HG03097 (cell line): Measurements from ENCODE around the gene DNAJC27.
A peak's percentile ranks its signal among the peaks of the same experiment; 100 is the strongest.

Source experiments
- ATAC-seq: cut with Tn5 transposase; IDR thresholded peaks from one replicate; pipeline ENCODE4 v1.9.1; 2021; ENCODE audit not compliant: unreplicated experiment, low FRiP score

The DNAJC27 gene

GRCh38 chr2:24926602-24927252 lies 45.0 kb downstream of the DNAJC27 start:
- ATAC-seq: no peak

- ATAC-seq: no peak
Measured at GRCh38 chr2:24926220-24926601, 45.5 kb downstream of the DNAJC27 start.

DNA sequence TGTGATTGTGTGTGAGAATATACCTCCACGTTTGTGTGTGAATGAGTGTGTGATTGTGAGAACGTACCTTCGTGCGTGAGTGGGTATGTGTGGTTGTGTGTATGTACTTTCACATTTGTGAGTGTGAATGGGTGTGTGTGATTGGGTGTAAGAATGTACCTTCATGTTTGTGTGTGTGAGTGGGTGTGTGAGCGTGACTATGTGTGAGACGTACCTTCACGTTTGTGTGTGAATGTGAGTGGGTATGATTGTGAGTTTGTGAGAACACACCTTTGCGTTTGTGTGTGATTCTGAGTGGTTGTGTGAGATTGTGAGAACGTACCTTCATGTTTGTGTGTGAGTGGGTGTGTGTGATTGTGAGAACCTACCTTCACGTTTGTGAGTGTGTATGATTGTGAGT lies 45.9 kb downstream of the DNAJC27 start:
- no peak for ATAC-seq

DNA sequence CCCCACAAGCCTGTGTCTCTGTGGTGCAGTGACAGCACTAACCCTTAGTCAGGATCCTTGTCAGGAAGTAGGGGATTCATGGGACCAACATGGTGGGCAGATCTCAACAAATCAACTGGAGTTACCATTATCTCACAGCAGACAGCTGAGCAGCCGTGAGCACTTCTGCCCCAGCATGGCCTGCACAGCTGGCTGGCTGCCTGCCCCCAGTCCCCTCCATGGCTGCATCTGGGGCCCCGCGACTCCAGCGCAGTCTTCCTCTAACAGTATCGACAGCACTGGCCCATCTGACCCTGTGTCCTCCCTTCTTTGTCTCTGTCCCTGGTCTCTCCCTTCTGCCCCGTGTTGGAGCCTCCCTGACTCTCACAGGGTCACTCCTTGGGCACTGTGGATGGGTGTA lies 47.0 kb downstream of the DNAJC27 start:
- ATAC-seq: no peak

GRCh38 chr2:24924266-24924665 lies 47.5 kb downstream of the DNAJC27 start:
- ATAC-seq: no peak

GRCh38 chr2:24923106-24923505 lies 48.6 kb downstream of the DNAJC27 start:
- ATAC-seq: no peak

DNA sequence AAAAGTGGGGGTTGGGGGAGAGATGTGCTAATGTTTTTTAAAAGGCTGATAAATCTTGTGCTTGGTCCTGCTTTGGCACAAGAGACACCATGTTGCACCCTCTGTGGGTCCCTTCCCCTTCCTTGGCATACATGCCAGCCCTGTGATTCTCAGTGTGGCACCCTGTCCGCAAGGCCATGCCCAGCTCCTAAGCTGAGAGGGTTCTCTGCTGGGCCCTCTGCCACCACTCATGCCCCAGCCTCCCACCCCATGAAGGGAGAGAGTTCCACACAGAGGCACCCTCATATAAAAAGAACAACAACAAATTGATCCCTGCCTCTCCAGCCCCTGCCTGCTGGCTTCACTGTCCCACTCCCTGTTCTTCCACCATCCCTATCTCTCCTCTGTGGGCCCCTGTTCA lies 49.2 kb downstream of the DNAJC27 start:
- ATAC-seq: no peak

GRCh38 chr2:24920809-24921441 lies 50.8 kb downstream of the DNAJC27 start:
- ATAC-seq: no peak

DNA sequence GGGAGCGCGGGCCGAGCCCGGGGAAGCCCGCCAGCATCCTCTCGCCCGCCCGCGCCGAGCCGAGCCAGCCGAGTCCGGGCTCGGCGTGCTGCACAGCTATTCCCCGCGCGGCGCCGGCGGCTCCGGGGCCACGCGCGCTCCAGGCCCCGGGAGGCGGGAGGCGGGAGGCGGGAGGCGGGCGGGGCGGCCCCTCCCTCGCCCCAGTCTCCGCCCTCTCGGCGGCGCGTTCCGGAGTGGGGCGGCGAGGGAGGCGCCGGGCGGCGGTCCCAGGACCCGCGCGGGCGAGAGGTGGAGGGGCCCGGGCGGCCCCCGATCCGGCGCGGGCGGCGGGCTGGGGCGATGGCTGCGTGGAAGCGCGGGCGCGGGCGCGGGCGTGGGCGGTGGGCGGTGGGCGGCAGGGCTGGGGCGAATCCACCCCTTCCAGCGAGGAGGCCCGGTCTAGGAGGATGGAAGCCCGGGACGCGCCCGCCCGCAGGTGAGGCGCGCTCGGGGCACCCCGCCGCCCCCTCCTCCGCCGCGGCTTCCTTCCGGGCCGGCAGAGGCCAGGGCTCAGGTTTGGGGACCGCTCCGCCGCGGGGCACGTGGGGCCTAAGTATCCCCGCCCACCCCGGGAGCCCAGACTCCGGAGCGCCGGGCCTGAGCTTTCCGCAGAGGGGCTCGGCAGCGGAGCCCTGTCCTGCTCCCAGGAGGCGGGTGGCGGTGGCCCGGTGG lies 51.5 kb downstream of the DNAJC27 start, which contains the start of gene ADCY3:
Gene ADCY3 (minus strand): TSS at position 140 of the 711 bp plus-strand sequence. CDS start 1,250 bp downstream, outside the sequence.
- peak; percentile 61 for ATAC-seq

GRCh38 chr2:24919506-24920097 lies 52.2 kb downstream of the DNAJC27 start:
- peak; percentile 6 for ATAC-seq

DNA sequence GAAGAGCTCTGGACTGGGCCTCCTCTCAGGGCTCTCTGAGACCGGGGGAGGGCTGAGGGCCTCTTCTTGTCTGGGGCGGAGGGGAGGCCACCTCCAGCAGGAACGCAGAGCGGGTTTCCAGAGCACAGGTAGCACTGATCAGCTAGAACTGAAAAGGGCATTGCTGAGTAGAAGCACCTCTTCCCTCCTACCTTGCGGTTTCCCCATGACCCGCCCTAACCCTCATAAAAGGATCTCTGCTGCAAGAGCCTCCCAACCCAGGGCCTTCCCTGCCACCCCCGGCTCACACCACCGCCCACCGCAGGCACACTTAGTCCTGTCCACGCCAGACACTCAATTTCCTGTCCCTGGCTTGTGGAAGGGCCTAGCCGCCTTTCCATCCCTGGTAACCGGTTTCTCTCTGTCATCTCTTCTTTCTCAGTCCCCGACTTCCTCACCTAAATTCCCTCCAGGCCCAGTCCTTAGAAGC lies 52.7 kb downstream of the DNAJC27 start:
- ATAC-seq: no peak

- ATAC-seq: no peak
Measured at GRCh38 chr2:24918326-24919036, 53.3 kb downstream of the DNAJC27 start.

GRCh38 chr2:24917731-24918325 lies 53.9 kb downstream of the DNAJC27 start:
- ATAC-seq: no peak

GRCh38 chr2:24917086-24917485 lies 54.7 kb downstream of the DNAJC27 start:
- no peak for ATAC-seq

DNA sequence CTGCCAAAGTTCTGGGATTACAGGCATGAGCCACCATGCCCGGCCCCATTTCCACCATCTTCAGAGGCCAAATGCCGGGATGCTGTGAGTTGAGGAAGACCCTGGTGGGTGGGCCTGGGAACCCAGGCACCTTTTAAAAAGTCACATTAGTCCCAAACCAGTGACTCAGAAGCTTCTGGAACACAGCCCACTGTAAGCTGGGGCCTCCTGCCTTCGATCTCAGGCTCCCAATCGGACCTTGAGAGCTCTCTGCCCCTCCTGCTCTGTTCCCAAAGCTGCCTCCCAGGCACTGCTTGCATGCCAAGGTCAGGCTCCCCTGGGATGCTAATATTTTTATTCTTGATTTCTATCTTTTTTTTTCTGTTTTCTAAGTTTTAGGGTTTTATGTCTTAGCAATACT lies 56.0 kb downstream of the DNAJC27 start:
- ATAC-seq: no peak

DNA sequence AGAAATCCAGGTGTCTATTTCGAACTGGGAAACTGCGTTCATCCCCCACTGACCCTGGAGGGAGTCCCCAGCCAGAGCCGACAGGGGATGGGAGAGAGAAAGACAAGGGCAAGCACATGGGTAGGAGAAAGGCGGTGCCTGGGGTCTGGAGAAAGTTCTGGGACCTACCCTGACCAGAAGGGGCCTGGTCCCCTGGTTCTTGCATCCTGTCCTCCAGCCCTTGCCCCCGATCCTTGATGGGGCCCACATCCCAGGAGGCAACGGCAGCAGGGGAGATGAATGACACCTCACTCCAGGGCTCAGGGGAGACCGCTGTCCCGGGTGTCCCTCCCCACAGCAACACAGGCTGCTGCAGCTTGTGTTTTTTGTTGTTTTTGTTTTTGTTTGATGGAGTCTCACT lies 56.6 kb downstream of the DNAJC27 start:
- no peak for ATAC-seq

GRCh38 chr2:24914713-24915112 lies 57.0 kb downstream of the DNAJC27 start:
- no peak for ATAC-seq

- ATAC-seq: no peak
Measured at GRCh38 chr2:24913911-24914310, 57.8 kb downstream of the DNAJC27 start.

DNA sequence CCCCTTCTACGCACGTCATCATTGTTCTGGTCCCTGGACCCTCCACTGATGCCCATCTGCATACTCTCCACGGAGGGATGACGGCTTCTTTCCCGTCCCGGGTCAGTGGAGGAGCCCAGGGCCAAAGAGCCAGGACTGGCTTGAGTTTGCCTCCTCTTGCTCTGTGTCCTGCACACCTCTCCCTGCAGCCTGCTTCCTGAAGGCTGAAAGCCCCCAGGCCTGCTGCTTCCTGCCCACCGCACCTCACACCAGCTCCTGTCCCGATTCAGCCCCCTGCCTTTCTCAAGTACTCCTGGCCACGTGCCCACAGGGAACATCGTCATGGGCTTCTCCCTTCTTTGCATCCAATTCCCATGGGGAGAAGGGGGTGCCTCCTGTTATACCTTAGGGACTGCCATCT lies 58.8 kb downstream of the DNAJC27 start:
- ATAC-seq: no peak

DNA sequence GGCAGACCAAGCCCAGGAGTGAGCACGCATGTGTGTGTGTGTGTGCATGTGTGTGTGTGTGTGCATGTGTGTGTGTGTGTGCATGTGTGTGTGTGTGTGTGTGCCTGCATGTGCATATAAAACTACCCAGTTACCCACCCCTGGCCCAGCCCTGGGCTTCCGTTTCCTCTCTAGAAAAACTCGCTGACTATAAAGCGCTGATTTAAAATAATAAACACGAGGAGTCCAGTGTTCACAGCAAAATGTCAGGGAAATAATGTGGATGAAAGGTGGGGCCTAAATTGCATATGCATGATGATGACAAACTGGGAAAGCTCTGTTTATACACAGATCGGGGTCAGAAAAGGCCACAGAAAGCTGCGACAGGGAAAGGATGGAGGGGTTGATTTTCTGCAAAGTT lies 59.2 kb downstream of the DNAJC27 start:
- no peak for ATAC-seq
